HG03571 (cell line): ENCODE measurements around the gene C10orf105.

Source experiments
- ATAC-seq: cut with Tn5 transposase; IDR thresholded peaks from one replicate; pipeline ENCODE4 v1.9.1; 2021; ENCODE audit not compliant: unreplicated experiment

C10orf105 gene

DNA sequence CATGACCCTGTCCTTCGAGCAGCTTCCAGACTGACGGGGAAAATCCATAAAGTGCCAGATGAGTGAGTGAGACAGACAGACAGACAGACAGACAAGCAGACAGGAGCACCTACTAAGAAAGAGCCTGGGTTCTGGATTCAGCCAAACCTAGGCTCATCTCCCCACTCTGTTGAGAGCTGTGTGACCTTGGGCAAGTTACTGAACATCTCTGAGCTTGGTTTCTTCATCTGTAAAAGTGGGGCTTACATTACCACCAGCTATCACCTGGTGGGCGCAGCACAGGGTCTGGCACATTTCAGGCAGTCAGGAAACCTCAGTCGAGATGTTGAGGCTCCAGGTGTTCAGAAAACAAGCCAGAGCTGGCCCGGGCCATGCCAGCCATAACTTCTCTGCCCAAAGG, 37.6 kb downstream of the C10orf105 start:
- ATAC-seq: no peak

DNA sequence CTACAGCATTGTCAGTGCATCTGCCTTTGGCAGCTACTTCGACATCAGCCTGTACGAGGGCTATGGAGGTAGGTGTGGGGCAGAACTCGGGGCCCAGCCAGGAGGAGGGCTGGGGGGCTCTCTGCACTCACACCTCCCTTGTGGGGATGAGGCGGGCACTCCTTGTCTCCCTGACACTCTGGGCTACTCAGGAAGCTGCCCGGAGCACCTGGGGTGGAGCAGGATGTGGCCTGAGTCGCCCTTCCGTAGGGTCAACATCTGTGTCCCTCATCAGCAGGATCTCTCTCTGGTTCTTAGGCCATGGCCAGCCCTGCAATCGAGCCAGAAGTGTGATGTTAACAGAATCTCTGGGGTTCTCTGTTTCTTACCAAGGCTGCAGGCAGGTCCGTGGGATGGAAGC, 40.2 kb downstream of the C10orf105 start:
- no peak for ATAC-seq

DNA sequence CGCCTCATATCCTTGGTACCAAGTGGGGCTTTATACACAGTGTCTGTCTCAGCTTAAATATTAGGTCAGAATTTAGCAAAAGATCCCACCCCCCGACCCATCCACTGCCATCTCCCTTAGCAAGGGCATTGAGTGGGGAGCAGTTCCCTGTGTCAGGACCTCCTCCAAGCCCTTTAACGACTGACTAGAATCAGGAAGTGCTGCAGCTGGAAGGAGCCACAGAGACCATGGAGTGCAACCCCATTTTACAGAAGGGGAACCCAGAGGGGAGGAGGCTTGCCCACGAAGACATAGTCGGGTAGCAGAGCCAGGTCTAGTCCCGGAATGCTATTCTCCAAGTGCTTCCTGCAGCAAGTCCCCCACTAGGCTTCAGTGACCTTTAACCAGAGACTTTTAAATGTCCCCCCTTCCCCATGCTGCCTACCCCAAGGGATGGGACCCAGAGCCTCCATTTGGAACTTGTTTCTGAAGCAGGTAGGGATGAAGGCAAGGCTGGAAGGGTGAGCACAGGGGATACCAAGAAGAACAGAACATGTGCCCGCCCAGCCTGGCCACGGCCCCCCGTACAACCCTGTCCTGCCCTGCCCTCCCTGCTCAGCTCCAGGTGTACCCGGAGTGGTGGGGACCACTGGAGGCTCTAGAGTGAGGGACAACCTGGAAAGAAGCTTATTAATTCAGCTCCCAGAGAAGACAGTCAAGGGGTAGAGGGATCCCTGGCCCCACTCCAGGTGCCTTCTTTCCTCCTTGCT, 41.3 kb downstream of the C10orf105 start:
- no peak for ATAC-seq

DNA sequence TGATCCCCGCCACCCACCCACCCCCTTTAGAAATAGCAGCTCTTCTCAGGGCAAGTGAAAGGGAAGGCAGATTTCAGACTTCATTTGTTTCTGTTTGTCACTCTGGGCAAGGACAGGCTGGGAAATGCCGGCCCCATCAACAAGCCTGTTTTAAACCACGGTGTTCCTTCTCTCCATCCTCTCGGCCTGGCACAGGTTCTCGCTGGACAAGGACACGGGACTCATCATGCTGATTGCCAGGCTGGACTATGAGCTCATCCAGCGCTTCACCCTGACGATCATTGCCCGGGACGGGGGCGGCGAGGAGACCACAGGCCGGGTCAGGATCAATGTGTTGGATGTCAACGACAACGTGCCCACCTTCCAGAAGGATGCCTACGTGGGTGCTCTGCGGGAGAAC, 42.3 kb downstream of the C10orf105 start:
- no peak for ATAC-seq

DNA sequence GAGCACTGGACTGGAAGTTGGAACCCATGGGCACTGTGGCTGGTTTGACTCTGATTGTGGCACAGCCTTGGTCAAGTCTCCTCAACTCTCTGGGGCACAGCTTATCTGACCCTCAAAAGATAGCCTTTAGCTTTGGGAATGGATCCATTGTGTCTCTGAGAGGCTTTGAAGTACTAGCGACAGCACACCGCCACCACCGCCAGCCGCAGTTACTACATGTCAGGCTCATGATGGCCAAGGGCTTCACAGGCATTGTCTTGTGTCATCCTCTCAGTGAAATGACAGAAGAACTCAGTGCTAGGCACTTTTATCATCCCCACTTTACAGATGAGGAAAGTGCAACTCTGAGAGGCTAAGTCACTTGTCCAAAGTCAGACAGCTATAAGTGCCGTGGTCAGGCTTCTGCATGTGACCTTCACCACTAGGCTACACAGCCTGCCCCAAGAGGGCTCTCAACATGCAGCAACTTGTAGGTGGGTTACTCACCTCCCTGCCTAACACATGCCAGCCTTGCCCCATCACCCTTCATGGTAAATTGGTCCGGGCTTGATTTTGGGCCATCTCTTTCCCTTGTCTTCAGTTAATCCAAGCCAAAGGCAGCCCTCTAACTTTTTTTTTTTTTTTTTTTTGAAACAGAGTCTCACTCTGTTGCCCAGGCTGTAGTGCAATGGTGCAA, 44.1 kb downstream of the C10orf105 start:
- no peak for ATAC-seq

GRCh38 chr10:71671994-71672946, 47.3 kb downstream of the C10orf105 start:
- ATAC-seq: no peak

DNA sequence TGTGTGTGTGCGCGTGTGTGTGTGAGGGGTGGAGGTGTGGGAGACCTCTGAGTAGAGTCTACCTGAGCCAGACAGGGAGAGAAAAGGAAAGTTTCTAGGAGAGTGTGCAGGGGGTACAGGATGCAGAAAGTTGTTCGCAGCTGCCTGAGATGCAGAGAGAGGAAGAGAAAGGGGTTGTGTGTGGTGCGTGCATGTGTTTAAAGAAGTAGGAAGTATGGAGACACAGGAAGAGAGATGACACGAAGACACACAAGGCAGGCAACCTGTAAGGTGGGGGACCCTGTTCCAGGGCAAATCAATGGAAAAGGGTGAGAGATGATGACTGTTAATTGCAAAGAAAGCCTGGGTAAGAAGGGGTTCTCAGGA, 52.2 kb downstream of the C10orf105 start:
- no peak for ATAC-seq

GRCh38 chr10:71666639-71667386, 52.8 kb downstream of the C10orf105 start:
- ATAC-seq: no peak

DNA sequence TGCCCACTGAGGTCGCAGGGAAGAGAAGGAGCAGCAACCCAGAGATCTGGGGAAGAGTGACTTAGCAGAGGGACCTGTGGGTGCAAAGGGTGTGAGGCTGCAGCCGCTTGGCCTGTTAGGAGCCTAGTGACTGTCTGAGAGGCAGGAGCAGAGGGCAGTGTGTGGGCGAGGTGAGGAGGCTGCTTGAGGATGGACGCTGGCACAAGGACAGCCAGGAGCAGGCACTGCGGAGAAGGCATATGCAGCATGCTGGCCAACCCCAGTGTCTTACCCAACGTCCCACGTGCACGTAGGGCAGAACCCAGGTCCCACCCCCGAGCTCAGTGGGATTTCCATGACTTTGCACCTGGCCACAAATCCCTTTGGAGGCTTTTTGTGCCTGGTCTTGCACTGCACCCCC, 54.1 kb downstream of the C10orf105 start:
- no peak for ATAC-seq

DNA sequence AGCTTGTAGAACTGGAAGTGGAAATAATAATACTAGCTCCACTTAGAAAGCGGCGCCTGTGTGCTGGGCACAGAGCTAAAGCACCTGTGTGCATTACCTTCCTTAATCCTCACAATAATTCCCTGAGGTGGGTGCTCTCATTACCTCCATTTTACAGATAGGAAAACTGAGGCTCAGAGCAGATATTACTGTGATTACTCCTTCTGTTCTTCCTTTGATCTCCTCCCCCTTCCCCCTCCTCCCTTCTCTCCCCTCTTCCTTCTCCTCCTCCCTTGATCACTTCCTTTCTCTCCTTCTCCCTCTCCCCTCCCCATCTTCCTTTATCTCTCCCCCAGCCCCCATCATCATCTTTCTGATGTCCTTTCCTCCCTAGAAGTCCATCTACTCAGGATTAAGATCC, 55.0 kb downstream of the C10orf105 start:
- ATAC-seq: no peak

DNA sequence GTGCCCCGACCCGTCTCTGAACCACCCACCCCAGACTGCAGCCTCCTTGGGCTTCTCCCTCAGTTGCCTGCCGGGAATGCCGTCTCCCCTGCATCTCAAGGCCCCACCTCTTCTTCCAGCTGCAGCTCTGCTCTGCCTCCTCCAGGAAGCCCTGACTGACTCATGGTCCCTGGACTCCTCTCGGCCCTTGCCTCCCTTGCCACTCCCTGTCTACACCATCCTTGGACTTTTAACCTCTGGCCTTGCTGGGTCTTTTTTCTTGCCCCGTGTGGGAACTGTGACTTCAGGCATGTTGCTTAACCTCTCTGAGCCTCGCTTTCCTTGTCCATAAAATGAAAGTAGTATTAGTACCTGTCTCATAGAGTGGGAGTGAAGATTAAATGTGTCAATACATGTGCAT, 56.3 kb downstream of the C10orf105 start:
- ATAC-seq: no peak

DNA sequence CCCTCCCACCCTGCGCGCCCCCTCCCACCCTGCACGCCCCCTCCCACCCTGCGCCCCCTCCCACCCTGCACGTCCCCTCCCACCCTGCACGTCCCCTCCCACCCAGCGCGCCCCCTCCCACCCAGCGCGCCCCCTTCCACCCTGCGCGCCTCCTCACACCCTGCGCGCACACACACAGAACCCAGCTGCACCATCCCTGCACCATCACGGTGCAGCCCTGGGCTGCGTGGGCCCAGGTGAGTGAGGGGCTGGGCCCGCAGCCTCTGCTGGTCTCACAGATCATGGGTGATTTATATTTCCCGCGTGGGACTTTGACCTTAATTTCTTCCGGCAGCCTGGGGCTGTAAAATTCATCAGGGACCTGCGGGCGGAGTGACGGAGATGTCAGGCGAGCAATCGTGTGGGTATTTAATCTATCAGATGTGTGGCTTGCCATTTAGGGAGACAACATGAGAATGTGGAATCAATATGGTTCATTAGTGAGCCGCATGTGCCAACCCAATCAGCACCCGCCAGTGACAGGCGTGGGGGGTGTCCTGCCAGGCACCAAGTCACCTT, 57.7 kb downstream of the C10orf105 start:
- no peak for ATAC-seq
